Measurements from ENCODE around the gene TAF12.
"Not testable (repeated sequence)": the region's sequence is repeated elsewhere in the genome, so short reads cannot be mapped to it uniquely, and the experiment has no call there.

The TAF12 gene

DNA sequence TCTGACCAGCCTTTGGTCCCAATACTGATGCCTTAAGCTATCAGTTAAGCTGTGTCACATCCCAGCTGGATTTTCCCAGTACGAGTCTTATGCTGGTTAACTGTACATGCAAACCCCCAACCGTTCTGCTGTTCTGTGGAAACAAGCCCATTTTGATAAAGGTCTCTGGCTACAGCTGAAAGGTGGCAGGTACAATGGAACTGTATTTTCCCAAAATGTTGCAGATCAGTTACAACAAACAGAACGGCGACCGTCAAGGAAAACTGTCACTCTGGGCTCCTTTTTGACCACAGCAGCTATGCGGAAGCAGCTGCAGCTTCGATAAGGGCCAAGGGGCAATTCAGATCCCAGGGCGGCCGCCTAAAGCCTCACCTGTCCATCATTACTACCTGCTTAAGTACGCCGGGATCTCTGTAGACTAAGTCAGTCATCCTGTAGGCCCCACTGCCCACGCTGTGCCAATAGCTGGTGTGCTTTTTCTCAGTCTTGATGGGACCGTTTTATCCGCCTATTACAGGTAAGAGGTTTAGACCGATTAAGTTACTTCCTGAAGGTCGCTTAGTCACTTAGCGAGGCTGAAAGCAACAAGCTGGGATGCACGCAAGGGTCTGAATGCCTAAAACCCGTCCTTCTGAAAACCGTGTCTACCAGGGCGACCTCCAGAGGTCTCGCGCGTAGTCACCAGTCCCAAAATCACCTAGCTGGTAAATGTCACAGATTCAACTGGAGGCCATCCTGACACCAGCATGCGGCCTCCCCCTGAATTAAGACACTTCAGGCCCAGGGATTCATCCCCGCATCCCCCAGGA is 61.9 kb downstream of the TAF12 start:
- peak; percentile 14 for DNase-seq

GRCh38 chr1:28579401-28579800 is 63.5 kb downstream of the TAF12 start:
- no peak for DNase-seq

- DNase-seq = no peak
Measured at GRCh38 chr1:28578696-28579218, 64.1 kb downstream of the TAF12 start.

DNA sequence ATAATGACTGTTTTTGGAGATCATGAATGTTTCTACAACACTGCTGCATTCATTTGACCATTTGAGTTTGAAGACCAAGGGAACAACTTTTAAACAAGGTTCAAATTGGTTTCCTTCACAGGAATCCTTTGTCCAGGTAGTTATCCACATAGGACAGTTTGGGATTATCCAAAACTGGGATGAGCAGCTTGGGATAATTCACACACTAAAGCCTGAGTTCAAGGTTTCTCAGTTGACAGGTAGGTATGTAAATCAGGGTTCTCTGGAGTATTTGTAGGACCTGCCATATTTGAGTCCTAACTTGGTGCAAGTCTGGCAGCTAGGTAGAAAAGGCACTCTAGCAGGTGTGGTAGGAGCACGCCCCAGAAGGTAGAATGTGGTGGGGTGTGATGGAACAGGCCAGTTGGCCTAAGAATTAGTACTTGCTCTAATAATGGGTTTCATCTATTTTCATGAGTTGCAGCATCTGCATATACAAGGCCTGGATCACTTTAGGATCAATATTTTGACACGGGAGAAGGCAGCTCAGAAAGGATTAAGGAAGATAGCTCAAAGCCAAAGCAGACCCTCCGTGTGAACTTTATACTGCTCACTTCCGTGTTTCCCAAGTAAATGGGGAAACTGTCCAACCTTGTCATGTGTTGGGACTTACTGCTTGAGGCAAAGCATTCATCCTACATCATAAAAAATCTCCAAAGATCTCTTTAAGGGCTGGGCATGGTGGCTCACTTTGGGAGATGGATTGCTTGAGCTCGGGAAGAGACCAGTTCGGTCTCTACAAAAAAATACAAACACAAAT is 64.9 kb downstream of the TAF12 start:
- DNase-seq = no peak

GRCh38 chr1:28577052-28577678 is 65.7 kb downstream of the TAF12 start:
- DNase-seq = no peak

GRCh38 chr1:28573564-28573963 is 69.3 kb downstream of the TAF12 start:
- DNase-seq = no peak

DNA sequence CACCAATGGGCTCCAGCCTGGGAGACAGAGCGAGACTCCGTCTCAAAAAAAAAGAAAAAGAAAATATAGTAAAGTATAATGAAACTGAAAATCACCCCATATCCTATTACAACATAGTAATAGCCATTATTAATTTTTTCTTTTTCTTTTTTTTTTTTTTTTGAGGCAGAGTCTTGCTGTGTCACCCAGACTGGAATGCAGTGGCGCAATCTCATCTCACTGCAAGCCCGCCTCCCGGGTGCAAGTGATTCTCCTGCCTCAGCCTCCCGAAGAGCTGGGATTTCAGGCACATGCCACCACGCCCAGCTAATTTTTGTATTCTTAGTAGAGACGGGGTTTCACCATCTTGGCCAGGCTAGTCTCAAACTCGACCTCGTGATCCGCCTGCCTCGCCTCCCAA is 70.0 kb downstream of the TAF12 start:
- DNase-seq = not testable (repeated sequence)

- DNase-seq = no peak
Measured at GRCh38 chr1:28571911-28572310, 71.0 kb downstream of the TAF12 start.

DNA sequence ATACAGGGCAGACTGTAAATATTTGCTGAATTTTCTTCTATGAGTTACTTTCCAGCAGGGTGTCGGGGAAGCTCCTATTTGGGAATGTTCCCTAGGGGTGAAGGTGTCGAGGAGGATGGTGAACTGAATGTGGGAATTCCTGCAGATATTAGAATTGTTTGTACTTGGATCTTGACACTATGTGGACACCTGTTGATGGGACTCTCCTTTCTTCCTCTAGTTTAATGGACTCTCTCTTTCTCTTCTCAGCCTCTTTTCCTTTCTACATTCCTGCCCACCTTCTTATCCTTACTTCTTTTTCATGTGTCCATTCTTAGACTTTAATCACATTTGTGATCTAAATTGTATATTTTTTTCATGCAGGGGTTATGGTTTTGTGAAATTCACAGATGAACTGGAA is 75.9 kb downstream of the TAF12 start:
- DNase-seq = no peak

- no peak for DNase-seq
Measured at GRCh38 chr1:28565726-28566125, 77.1 kb downstream of the TAF12 start.

DNA sequence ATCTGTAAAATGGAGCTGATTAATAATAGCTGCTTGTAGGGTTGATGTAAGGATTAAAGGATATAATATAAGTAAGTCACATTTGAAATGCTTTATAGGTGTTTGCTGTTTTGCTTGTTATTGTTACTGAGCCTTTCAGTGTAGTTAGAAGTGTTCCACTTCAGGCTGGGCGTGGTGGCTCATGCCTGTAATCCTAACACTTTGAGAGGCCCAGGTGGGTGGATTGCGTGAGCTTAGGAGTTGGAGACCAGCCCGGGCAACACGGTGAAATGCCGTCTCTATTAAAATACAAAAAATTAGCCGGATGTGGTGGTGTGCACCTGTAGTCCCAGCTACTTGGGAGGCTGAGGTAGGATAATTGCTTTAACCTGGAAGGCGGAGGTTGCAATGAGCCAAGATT is 77.8 kb downstream of the TAF12 start:
- DNase-seq = no peak

GRCh38 chr1:28564310-28564709 is 78.6 kb downstream of the TAF12 start:
- no peak for DNase-seq

DNA sequence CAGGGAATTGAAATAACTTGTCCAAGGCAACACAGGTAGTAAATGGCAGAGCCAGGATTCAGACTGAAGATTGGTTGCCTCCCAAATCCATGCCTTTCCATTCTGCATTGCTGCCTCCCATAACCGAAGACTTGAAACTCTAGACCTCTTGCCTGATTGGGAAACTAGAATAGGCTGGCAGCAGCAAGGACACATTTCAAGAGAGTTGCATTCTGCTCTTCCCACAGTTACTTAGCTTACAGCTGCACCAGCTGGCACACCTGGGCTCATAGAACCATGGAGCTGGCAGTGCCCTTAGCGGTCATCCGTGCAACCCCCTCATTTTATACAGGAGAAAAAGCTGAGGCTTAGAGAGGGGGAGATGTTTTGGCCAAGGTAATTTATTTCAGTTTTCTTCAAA is 82.0 kb downstream of the TAF12 start:
- no peak for DNase-seq

All from NCI-H2029 treated with DMSO at 0.1 percent for 48 hours (cell line).